ENCODE data around the gene CAMK2D.

Gene CAMK2D

GRCh38 chr4:113783289-113783688, 21.8 kb upstream of the CAMK2D start:
- TF ChIP-seq TAF1 (IDR thresholded peaks at IDR 0.05; ENCODE audit: borderline replicate concordance, insufficient read depth, low read length) (no peak), REST (IDR thresholded peaks at IDR 0.05; ENCODE audit: insufficient read depth in 1 of 2, low read depth in 2 of 2, low read length in 2 of 2) (no peak), POLR2AphosphoS5 (IDR thresholded peaks at IDR 0.05; ENCODE audit: low read depth, low read length) (no peak), SIN3A (IDR thresholded peaks at IDR 0.05; ENCODE audit: borderline replicate concordance, insufficient read depth, low read length) (no peak), FOXP2 (optimal IDR thresholded peaks at IDR 0.05; ENCODE audit: borderline replicate concordance, extremely low read depth, extremely low read length, insufficient read depth) (no peak)

- no peak for TF ChIP-seq REST (IDR thresholded peaks at IDR 0.05; ENCODE audit: insufficient read depth in 1 of 2, low read depth in 2 of 2, low read length in 2 of 2)
- no peak for TF ChIP-seq POLR2AphosphoS5 (IDR thresholded peaks at IDR 0.05; ENCODE audit: low read depth, low read length)
- TF ChIP-seq FOXP2 (optimal IDR thresholded peaks at IDR 0.05; ENCODE audit: borderline replicate concordance, extremely low read depth, extremely low read length, insufficient read depth): no peak
- no peak for TF ChIP-seq SIN3A (IDR thresholded peaks at IDR 0.05; ENCODE audit: borderline replicate concordance, insufficient read depth, low read length)
- no peak for TF ChIP-seq TAF1 (IDR thresholded peaks at IDR 0.05; ENCODE audit: borderline replicate concordance, insufficient read depth, low read length)
Measured at GRCh38 chr4:113781439-113782040, 20.0 kb upstream of the CAMK2D start.

GRCh38 chr4:113776679-113777078, 15.1 kb upstream of the CAMK2D start:
- TF ChIP-seq FOXP2 (optimal IDR thresholded peaks at IDR 0.05; ENCODE audit: borderline replicate concordance, extremely low read depth, extremely low read length, insufficient read depth): no peak
- TF ChIP-seq POLR2AphosphoS5 (IDR thresholded peaks at IDR 0.05; ENCODE audit: low read depth, low read length): no peak
- no peak for TF ChIP-seq REST (IDR thresholded peaks at IDR 0.05; ENCODE audit: insufficient read depth in 1 of 2, low read depth in 2 of 2, low read length in 2 of 2)
- no peak for TF ChIP-seq SIN3A (IDR thresholded peaks at IDR 0.05; ENCODE audit: borderline replicate concordance, insufficient read depth, low read length)
- TF ChIP-seq TAF1 (IDR thresholded peaks at IDR 0.05; ENCODE audit: borderline replicate concordance, insufficient read depth, low read length): no peak

GRCh38 chr4:113776016-113776415, 14.5 kb upstream of the CAMK2D start:
- TF ChIP-seq REST (IDR thresholded peaks at IDR 0.05; ENCODE audit: insufficient read depth in 1 of 2, low read depth in 2 of 2, low read length in 2 of 2): no peak
- no peak for TF ChIP-seq POLR2AphosphoS5 (IDR thresholded peaks at IDR 0.05; ENCODE audit: low read depth, low read length)
- TF ChIP-seq FOXP2 (optimal IDR thresholded peaks at IDR 0.05; ENCODE audit: borderline replicate concordance, extremely low read depth, extremely low read length, insufficient read depth): no peak
- TF ChIP-seq TAF1 (IDR thresholded peaks at IDR 0.05; ENCODE audit: borderline replicate concordance, insufficient read depth, low read length): no peak
- TF ChIP-seq SIN3A (IDR thresholded peaks at IDR 0.05; ENCODE audit: borderline replicate concordance, insufficient read depth, low read length): no peak

All from PFSK-1 (cell line).